ENCODE measurements around the gene CCN2. TPM values are rescaled to one million over a fixed set of nuclear protein-coding genes. Genes with fewer than 3 reads are reported as not detected.

The CCN2 gene, protein sequence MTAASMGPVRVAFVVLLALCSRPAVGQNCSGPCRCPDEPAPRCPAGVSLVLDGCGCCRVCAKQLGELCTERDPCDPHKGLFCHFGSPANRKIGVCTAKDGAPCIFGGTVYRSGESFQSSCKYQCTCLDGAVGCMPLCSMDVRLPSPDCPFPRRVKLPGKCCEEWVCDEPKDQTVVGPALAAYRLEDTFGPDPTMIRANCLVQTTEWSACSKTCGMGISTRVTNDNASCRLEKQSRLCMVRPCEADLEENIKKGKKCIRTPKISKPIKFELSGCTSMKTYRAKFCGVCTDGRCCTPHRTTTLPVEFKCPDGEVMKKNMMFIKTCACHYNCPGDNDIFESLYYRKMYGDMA
- total RNA-seq (under 1 TPM in 1 of 2 experiments, not detected in 1; 0.11 TPM), total RNA-seq (0 to 0.24 (median 0) reads per million in 172 experiments)
- polyA plus RNA-seq (2013, experiment 1 of 2), result not detected
- 0.97 TPM for polyA plus RNA-seq (2013, experiment 2 of 2)

DNA sequence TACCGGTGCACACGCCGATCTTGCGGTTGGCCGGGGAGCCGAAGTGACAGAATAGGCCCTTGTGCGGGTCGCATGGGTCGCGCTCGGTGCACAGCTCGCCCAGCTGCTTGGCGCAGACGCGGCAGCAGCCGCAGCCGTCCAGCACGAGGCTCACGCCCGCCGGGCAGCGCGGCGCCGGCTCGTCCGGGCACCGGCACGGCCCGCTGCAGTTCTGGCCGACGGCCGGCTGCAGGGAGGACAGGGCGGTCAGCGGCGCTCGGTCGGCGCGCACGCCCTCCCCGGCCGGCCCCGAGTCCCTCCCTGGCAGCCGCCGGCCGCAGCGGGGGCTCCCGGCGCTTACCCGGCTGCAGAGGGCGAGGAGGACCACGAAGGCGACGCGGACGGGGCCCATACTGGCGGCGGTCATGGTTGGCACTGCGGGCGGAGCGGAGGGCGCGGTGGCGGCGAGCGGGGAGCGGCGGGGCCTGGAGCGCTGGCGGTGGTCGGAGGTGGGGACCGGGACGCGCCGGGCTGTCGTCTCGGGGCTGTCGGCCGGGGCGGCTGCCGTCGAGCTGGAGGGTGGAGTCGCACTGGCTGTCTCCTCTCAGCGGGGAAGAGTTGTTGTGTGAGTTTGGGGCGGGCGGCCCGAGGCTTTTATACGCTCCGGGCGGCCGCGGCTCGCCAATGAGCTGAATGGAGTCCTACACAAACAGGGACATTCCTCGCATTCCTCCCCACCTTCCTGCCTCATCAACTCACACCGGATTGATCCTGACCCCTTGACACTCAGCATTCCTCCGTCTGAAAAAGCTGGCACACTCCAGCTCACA, at the start of gene CCN2:
Gene CCN2 (minus strand): TSS at position 606 of the 809 bp plus-strand sequence. CDS start 200 bp downstream, at position 406.
- ATAC-seq (ENCODE audit: poor library complexity), result no peak
- no peaks in the 10 kb centered on the region for H3K9me3 Mint-ChIP-seq

DNA sequence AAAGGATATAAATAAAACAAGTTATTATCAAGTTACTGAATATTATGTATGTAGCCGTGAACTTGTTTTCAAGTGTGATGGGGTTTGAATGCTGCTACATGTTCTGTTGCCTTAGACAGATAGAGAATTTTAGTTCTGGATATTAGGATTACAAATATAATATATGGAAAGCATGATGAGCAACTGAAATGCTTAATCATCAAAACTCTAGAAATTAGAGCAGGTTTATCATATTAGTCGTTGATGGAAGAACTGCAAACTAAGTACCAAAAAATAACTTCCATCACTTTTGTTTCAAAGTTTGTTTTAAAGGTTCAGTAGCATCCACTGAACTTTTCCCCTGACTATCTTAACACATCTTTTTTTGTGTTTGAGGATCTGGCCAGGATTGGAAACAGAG, 49.1 kb upstream of the CCN2 start:
- ChIA-PET CTCF (no interaction called here), POLR2A (no interaction called here)
- Histone ChIP-seq H3K27me3 (ENCODE audit: control insufficient read depth in 1 of 2, insufficient read depth in 2 of 2, low read length in 2 of 2) (no peaks in the 10 kb centered on the region), H3K4me1 (ENCODE audit: insufficient read depth, low read length) (no peaks in the 10 kb centered on the region), H3K9me3 (ENCODE audit: control insufficient read depth in 1 of 2, insufficient read depth in 1 of 2, low read length in 2 of 2) (no peaks in the 10 kb centered on the region), H3K27ac (ENCODE audit: low read depth in 1 of 2, low read length in 2 of 2) (no peak overlapping the region), H3K4me3 (ENCODE audit: low read length) (no peak overlapping the region), H3K36me3 (ENCODE audit: insufficient read depth, low read length) (no peaks in the 10 kb centered on the region)
- Mint-ChIP-seq H3K27ac (no peak overlapping the region), H3K27me3 (no peaks in the 10 kb centered on the region), H3K4me1 (ENCODE audit: low read depth) (no peaks in the 10 kb centered on the region), H3K9me3 (peaks cover 2% of the 10 kb centered on the region), H3K4me3 (no peak overlapping the region), H3K36me3 (ENCODE audit: low read depth) (no peaks in the 10 kb centered on the region)
- no peak for TF ChIP-seq CTCF (IDR thresholded peaks at IDR 0.05)
- intact Hi-C loops (cut with DNase I, micrococcal nuclease), result no loop called here
- no peak for DNase-seq
- no peak for ATAC-seq (ENCODE audit: poor library complexity)

More for the DNA sequence above, at the start of gene CCN2:
- H3K4me3 Mint-ChIP-seq, result peak within 1 kb of the TSS; percentile 71
- peaks cover 80% of the 10 kb centered on the region for H3K27me3 Mint-ChIP-seq
- intact Hi-C loops (cut with DNase I, micrococcal nuclease), result no loop called here
- H3K4me1 Mint-ChIP-seq (ENCODE audit: low read depth), result peaks cover 12% of the 10 kb centered on the region
- peaks cover 12% of the 10 kb centered on the region for H3K4me1 ChIP-seq (ENCODE audit: insufficient read depth, low read length)
- H3K36me3 ChIP-seq (ENCODE audit: insufficient read depth, low read length), result no peaks in the 10 kb centered on the region
- CTCF ChIA-PET, result no interaction called here
- TF ChIP-seq CTCF (IDR thresholded peaks at IDR 0.05), result no peak
- no peak for DNase-seq
- peaks cover 23 to 75% of the 10 kb centered on the region in 2 experiments for H3K27me3 ChIP-seq (ENCODE audit: control insufficient read depth in 1 of 2, insufficient read depth in 2 of 2, low read length in 2 of 2)
- no peaks in the 10 kb centered on the region for H3K36me3 Mint-ChIP-seq (ENCODE audit: low read depth)
- H3K27ac ChIP-seq (ENCODE audit: low read depth in 1 of 2, low read length in 2 of 2), result no peak within 1 kb of the TSS
- POLR2A ChIA-PET, result no interaction called here
- peak within 1 kb of the TSS; percentile 31 for H3K4me3 ChIP-seq (ENCODE audit: low read length)
- H3K9me3 ChIP-seq (ENCODE audit: control insufficient read depth in 1 of 2, insufficient read depth in 1 of 2, low read length in 2 of 2), result peaks cover 0 to 6% of the 10 kb centered on the region in 2 experiments
- no peak within 1 kb of the TSS for H3K27ac Mint-ChIP-seq

GRCh38 chr6:131999545-132000146, 48.5 kb upstream of the CCN2 start:
- Histone ChIP-seq H3K4me1 (ENCODE audit: insufficient read depth, low read length) (no peaks in the 10 kb centered on the region), H3K27me3 (ENCODE audit: control insufficient read depth in 1 of 2, insufficient read depth in 2 of 2, low read length in 2 of 2) (no peaks in the 10 kb centered on the region), H3K27ac (ENCODE audit: low read depth in 1 of 2, low read length in 2 of 2) (no peak overlapping the region), H3K36me3 (ENCODE audit: insufficient read depth, low read length) (no peaks in the 10 kb centered on the region), H3K9me3 (ENCODE audit: control insufficient read depth in 1 of 2, insufficient read depth in 1 of 2, low read length in 2 of 2) (no peaks in the 10 kb centered on the region), H3K4me3 (ENCODE audit: low read length) (no peak overlapping the region)
- intact Hi-C loops (cut with DNase I, micrococcal nuclease), result no loop called here
- DNase-seq, result no peak
- TF ChIP-seq CTCF (IDR thresholded peaks at IDR 0.05), result no peak
- H3K36me3 Mint-ChIP-seq (ENCODE audit: low read depth), result no peaks in the 10 kb centered on the region
- H3K4me3 Mint-ChIP-seq, result no peak overlapping the region
- H3K27me3 Mint-ChIP-seq, result no peaks in the 10 kb centered on the region
- no peak for ATAC-seq (ENCODE audit: poor library complexity)
- CTCF ChIA-PET, result no interaction called here
- peaks cover 2% of the 10 kb centered on the region for H3K9me3 Mint-ChIP-seq
- POLR2A ChIA-PET, result interaction anchor here (0.6 kb wide), 1 partner anchor 19 kb away, joined by 3 read pairs; no protein-coding TSS in a partner anchor
- H3K27ac Mint-ChIP-seq, result no peak overlapping the region
- no peaks in the 10 kb centered on the region for H3K4me1 Mint-ChIP-seq (ENCODE audit: low read depth)
